Endothelial cell (in vitro differentiated cells): ENCODE measurements around the gene SMIM36. TPM values are rescaled to one million over a fixed set of nuclear protein-coding genes. Genes with fewer than 3 reads are reported as not detected.
"Not testable (repeated sequence)": the region's sequence is repeated elsewhere in the genome, so short reads cannot be mapped to it uniquely, and the experiment has no call there.

Experiments
- DNase-seq: peaks from one replicate; pipeline ENCODE4 v3.0.0; 2021; ENCODE audit warnings: low spot score
- H3K27ac Mint-ChIP-seq: one replicate; pipeline ENCODE4 v1.8.0; 2021; ENCODE audit warnings: mixed read lengths, inconsistent platforms; ENCODE audit not compliant: unreplicated experiment
- H3K27me3 Mint-ChIP-seq: one replicate; pipeline ENCODE4 v1.8.0; 2021; ENCODE audit warnings: mild to moderate bottlenecking, moderate library complexity, mixed read lengths, inconsistent platforms; ENCODE audit not compliant: unreplicated experiment
- H3K36me3 Mint-ChIP-seq: one replicate; pipeline ENCODE4 v1.8.0; 2021; ENCODE audit warnings: mild to moderate bottlenecking, low read depth, mixed read lengths, inconsistent platforms; ENCODE audit not compliant: unreplicated experiment
- H3K4me1 Mint-ChIP-seq: one replicate; pipeline ENCODE4 v1.8.0; 2021; ENCODE audit warnings: mild to moderate bottlenecking, mixed read lengths, inconsistent platforms; ENCODE audit not compliant: unreplicated experiment
- H3K4me3 Mint-ChIP-seq: one replicate; pipeline ENCODE4 v1.8.0; 2021; ENCODE audit warnings: mild to moderate bottlenecking, mixed read lengths, inconsistent platforms; ENCODE audit not compliant: unreplicated experiment
- H3K9me3 Mint-ChIP-seq: one replicate; pipeline ENCODE4 v1.8.0; 2021; ENCODE audit warnings: mixed read lengths, inconsistent platforms; ENCODE audit not compliant: unreplicated experiment
- total RNA-seq: library from RNA; stranded (reverse); fragmentation: NEBNext Ultra II Directional; extraction: Animal tissue kit (Norgen Biotek cat#: 25700); gene quantifications from one replicate; pipeline ENCODE4 v1.2.1, GENCODE V29; 2021; ENCODE audit not compliant: unreplicated experiment
- TF ChIP-seq, protein P1 (sequence below): fragments of 200-600 bp; sonication (generic); IDR thresholded peaks from one replicate; pipeline ENCODE4 v1.5.0; 2021; ENCODE audit warnings: antibody characterized with exemption; ENCODE audit not compliant: unreplicated experiment

SMIM36 gene
- total RNA-seq, 1 donor from 2014 or later: not detected

DNA sequence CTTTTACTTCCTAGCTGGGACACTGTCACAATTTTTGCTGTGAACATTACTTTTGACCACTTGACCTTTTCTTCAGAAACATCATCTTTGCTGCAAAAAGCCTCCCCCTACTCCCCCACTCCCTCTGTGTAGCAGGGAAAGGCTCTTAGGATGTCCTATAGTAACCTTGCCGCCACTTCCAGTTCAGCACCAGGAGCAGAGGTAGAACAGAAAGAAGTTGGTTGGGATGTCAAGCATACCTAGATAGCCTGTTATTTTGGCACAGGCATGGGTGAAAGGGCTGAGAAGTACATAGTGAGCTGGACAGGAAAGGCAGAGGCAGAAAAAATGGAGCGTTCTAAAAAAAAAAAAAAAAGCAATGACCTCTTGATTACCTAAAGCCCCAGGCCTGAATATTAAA is 31.3 kb downstream of the SMIM36 start:
- Mint-ChIP-seq H3K4me1 (no peaks in the 10 kb centered on the region), H3K4me3 (no peak overlapping the region), H3K9me3 (no peaks in the 10 kb centered on the region), H3K27me3 (no peaks in the 10 kb centered on the region), H3K36me3 (no peaks in the 10 kb centered on the region), H3K27ac (no peak overlapping the region)
- TF ChIP-seq, protein P1, sequence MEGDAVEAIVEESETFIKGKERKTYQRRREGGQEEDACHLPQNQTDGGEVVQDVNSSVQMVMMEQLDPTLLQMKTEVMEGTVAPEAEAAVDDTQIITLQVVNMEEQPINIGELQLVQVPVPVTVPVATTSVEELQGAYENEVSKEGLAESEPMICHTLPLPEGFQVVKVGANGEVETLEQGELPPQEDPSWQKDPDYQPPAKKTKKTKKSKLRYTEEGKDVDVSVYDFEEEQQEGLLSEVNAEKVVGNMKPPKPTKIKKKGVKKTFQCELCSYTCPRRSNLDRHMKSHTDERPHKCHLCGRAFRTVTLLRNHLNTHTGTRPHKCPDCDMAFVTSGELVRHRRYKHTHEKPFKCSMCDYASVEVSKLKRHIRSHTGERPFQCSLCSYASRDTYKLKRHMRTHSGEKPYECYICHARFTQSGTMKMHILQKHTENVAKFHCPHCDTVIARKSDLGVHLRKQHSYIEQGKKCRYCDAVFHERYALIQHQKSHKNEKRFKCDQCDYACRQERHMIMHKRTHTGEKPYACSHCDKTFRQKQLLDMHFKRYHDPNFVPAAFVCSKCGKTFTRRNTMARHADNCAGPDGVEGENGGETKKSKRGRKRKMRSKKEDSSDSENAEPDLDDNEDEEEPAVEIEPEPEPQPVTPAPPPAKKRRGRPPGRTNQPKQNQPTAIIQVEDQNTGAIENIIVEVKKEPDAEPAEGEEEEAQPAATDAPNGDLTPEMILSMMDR: no peak
- no peak for DNase-seq

- no peak for DNase-seq
Measured at GRCh38 chr17:55478971-55479370, 32.3 kb downstream of the SMIM36 start.

DNA sequence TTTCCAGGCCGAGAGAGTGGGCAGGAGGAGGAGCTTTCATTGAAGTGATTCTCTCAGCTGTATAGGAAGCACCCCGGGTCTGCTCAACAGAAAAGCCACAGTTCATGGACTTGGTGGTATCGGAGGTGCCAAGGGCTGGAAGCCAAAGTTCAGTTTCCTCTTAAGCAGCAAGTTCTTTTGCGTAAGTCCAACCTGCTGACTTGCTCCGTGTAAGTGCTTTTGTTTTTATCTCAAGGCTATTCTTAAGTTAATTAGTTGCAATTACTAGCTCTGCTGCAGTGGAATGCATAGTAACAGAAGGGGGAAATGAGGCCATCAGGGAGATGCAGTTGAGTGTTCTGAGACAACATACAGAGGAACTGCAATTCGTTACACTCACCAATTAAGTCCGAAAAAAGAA is 44.6 kb downstream of the SMIM36 start:
- H3K36me3 Mint-ChIP-seq: no peaks in the 10 kb centered on the region
- TF ChIP-seq, protein P1: no peak
- DNase-seq: no peak
- H3K27me3 Mint-ChIP-seq: no peaks in the 10 kb centered on the region
- no peak overlapping the region for H3K27ac Mint-ChIP-seq
- no peaks in the 10 kb centered on the region for H3K9me3 Mint-ChIP-seq
- no peak overlapping the region for H3K4me3 Mint-ChIP-seq
- peaks cover 7% of the 10 kb centered on the region for H3K4me1 Mint-ChIP-seq

More at GRCh38 chr17:55478971-55479370, 32.3 kb downstream of the SMIM36 start:
- Mint-ChIP-seq H3K4me3 (no peak overlapping the region), H3K4me1 (no peaks in the 10 kb centered on the region), H3K27ac (no peak overlapping the region), H3K27me3 (no peaks in the 10 kb centered on the region), H3K9me3 (no peaks in the 10 kb centered on the region), H3K36me3 (no peaks in the 10 kb centered on the region)
- TF ChIP-seq, protein P1: no peak

GRCh38 chr17:55465771-55466170 is 45.5 kb downstream of the SMIM36 start:
- DNase-seq, H3K9me3 Mint-ChIP-seq, H3K4me1 Mint-ChIP-seq, H3K27ac Mint-ChIP-seq, H3K36me3 Mint-ChIP-seq, H3K27me3 Mint-ChIP-seq, H3K4me3 Mint-ChIP-seq: not testable (repeated sequence)

DNA sequence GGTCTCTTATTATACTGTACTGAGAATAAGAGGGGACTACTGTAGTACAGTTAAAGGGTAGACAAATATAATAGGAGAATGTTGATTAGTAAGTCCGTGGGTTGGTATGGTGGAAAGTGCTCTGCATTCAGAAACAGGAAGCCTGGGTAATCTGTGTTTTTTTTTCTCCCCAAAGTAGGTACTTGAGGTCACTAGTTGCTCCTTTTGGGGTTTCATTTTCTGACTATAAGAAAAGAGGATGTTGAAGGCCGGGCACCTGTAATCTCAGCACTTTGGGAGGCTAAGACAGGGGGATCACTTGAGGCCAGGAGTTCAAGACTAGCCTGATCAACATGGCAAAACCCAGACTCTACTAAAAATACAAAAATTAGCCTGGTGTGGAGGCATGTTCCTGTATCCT is 47.7 kb downstream of the SMIM36 start:
- no peak for DNase-seq
- TF ChIP-seq, protein P1: no peak
- no peaks in the 10 kb centered on the region for H3K36me3 Mint-ChIP-seq
- H3K27ac Mint-ChIP-seq: no peak overlapping the region
- no peaks in the 10 kb centered on the region for H3K27me3 Mint-ChIP-seq
- H3K9me3 Mint-ChIP-seq: no peaks in the 10 kb centered on the region
- peaks cover 7% of the 10 kb centered on the region for H3K4me1 Mint-ChIP-seq
- H3K4me3 Mint-ChIP-seq: no peak overlapping the region

GRCh38 chr17:55462711-55463110 is 48.5 kb downstream of the SMIM36 start:
- H3K9me3 Mint-ChIP-seq: no peaks in the 10 kb centered on the region
- no peak for DNase-seq
- H3K36me3 Mint-ChIP-seq: no peaks in the 10 kb centered on the region
- H3K4me3 Mint-ChIP-seq: no peak overlapping the region
- peaks cover 4% of the 10 kb centered on the region for H3K4me1 Mint-ChIP-seq
- H3K27ac Mint-ChIP-seq: no peak overlapping the region
- no peaks in the 10 kb centered on the region for H3K27me3 Mint-ChIP-seq
- TF ChIP-seq, protein P1: no peak
